HepG2 (cell line): ENCODE measurements around the gene ZCCHC10. TPM values are rescaled to one million over a fixed set of nuclear protein-coding genes. Genes with fewer than 3 reads are reported as not detected.

Experiments
- AHR ChIP-seq: IDR thresholded peaks from 2 replicates; pipeline ENCODE4 v1.6.1; 2018; ENCODE audit warnings: missing genetic modification reagents, missing compliant biosample characterization
- ATF5 ChIP-seq: sonication (generic); formaldehyde crosslinking; IDR thresholded peaks from 2 replicates; pipeline ENCODE4 v1.4.0; 2020; ENCODE audit warnings: mild to moderate bottlenecking, low read depth, missing genetic modification reagents
- GRHL1 ChIP-seq: sonication (generic); formaldehyde crosslinking; conservative IDR thresholded peaks from 2 replicates; pipeline ENCODE4 v1.8.0; 2022; ENCODE audit warnings: missing genetic modification reagents
- HOXA7 ChIP-seq: sonication (generic); formaldehyde crosslinking; IDR thresholded peaks from 2 replicates; pipeline ENCODE4 v1.8.1; 2022; ENCODE audit warnings: mild to moderate bottlenecking, missing genetic modification reagents, moderate library complexity
- NCOA5 ChIP-seq: sonication (generic); formaldehyde crosslinking; IDR thresholded peaks from 2 replicates; pipeline ENCODE4 v1.4.0; 2020; ENCODE audit warnings: missing genetic modification reagents
- PHF21A ChIP-seq: sonication (generic); formaldehyde crosslinking; IDR thresholded peaks from 2 replicates; pipeline ENCODE4 v1.5.0; 2020; ENCODE audit warnings: mild to moderate bottlenecking, missing genetic modification reagents
- POLR2A ChIP-seq, 2 experiments: IDR thresholded peaks; 2 replicates each; pipeline ENCODE4 v1.6.1; 2011; ENCODE audit warnings: low read depth in 2 of 2, low read length in 2 of 2, mild to moderate bottlenecking in 1 of 2, moderate library complexity in 1 of 2; ENCODE audit not compliant: insufficient read depth in 1 of 2
- RARA ChIP-seq: IDR thresholded peaks from 2 replicates; pipeline ENCODE4 v1.6.1; 2016; ENCODE audit warnings: missing genetic modification reagents, missing compliant biosample characterization
- SIX1 ChIP-seq: sonication (generic); formaldehyde crosslinking; IDR thresholded peaks from 2 replicates; pipeline ENCODE4 v1.4.0; 2020; ENCODE audit warnings: missing genetic modification reagents, borderline replicate concordance
- SP1 ChIP-seq, 2 experiments: fragments of 450-650 bp in 1 of 2; sonication (generic) in 1 of 2; formaldehyde crosslinking in 1 of 2; IDR thresholded peaks; 2 replicates each; pipeline versions ENCODE4 v1.4.0 to v1.6.1; 2016 to 2020; ENCODE audit warnings: missing genetic modification reagents in 1 of 2
- TEAD3 ChIP-seq: optimal IDR thresholded peaks from 2 replicates; pipeline ENCODE3; 2016; ENCODE audit warnings: borderline replicate concordance
- ZFP36L2 ChIP-seq: sonication (generic); formaldehyde crosslinking; IDR thresholded peaks from 2 replicates; pipeline ENCODE4 v1.4.0; 2020; ENCODE audit warnings: missing genetic modification reagents
- ZNF138 ChIP-seq: sonication (generic); formaldehyde crosslinking; IDR thresholded peaks from 2 replicates; pipeline ENCODE4 v1.5.0; 2020; ENCODE audit warnings: mild to moderate bottlenecking, low read depth, missing genetic modification reagents
- ZNF205 ChIP-seq: IDR thresholded peaks from 2 replicates; pipeline ENCODE4 v1.6.1; 2018; ENCODE audit warnings: missing biosample characterization, missing genetic modification reagents
- ZNF460 ChIP-seq: sonication (generic); formaldehyde crosslinking; IDR thresholded peaks from 2 replicates; pipeline ENCODE4 v1.5.1; 2020; ENCODE audit warnings: missing genetic modification reagents, mild to moderate bottlenecking, borderline replicate concordance
- ZNF468 ChIP-seq: sonication (generic); formaldehyde crosslinking; IDR thresholded peaks from 2 replicates; pipeline ENCODE4 v1.8.0; 2022; ENCODE audit warnings: mild to moderate bottlenecking, moderate library complexity, missing genetic modification reagents
- ZNF616 ChIP-seq: sonication (generic); formaldehyde crosslinking; IDR thresholded peaks from 2 replicates; pipeline ENCODE4 v1.5.0; 2020; ENCODE audit warnings: low read depth, mild to moderate bottlenecking, missing genetic modification reagents
- ZNF768 ChIP-seq: sonication (generic); formaldehyde crosslinking; IDR thresholded peaks from 2 replicates; pipeline ENCODE4 v1.4.0; 2020; ENCODE audit warnings: missing genetic modification reagents
- polyA plus RNA-seq, 8 experiments: library from polyadenylated mRNA; depleted of rRNA in 3 of 8; stranded (reverse) in 7 of 8; unstranded in 1 of 8; fragments of >200 nt; fragmentation: Illumina TruSeq in 4 of 8; extraction: Trizol in 4 of 8; gene quantifications; 2 replicates each; pipeline versions ENCODE4 v1.2.1 to v1.2.3, GENCODE V29; 2011 to 2016; ENCODE audit warnings: low read depth in 4 of 8, missing spikeins in 1 of 8, mixed read lengths in 1 of 8; ENCODE audit not compliant: insufficient read depth in 1 of 8
- total RNA-seq, 5 experiments: library from RNA; depleted of rRNA; stranded (reverse); fragments of >200 nt; fragmentation: Illumina TruSeq; extraction: Trizol; gene quantifications; 2 replicates each; pipeline ENCODE4 v1.2.3, GENCODE V29; 2016; ENCODE audit warnings: low read depth in 1 of 5
- TF ChIP-seq, protein P1 (sequence below): sonication (generic); formaldehyde crosslinking; IDR thresholded peaks from 2 replicates; pipeline ENCODE4 v1.4.0; 2020; ENCODE audit warnings: missing genetic modification reagents, borderline replicate concordance
- TF ChIP-seq, protein P2 (sequence below), 2 experiments: sonication (generic) in 1 of 2; formaldehyde crosslinking in 1 of 2; IDR thresholded peaks; 2 replicates each; pipeline versions ENCODE4 v1.4.0 to v1.6.1; 2016 to 2020; ENCODE audit warnings: borderline replicate concordance in 1 of 2, low read depth in 1 of 2, mild to moderate bottlenecking in 1 of 2, missing genetic modification reagents in 1 of 2
- TF ChIP-seq, protein P3 (sequence below): sonication (generic); formaldehyde crosslinking; IDR thresholded peaks from 2 replicates; pipeline ENCODE4 v1.4.0; 2020; ENCODE audit warnings: mild to moderate bottlenecking, missing genetic modification reagents

Gene ZCCHC10
- total and polyA plus RNA-seq, 2 of the 13 experiments (the other 11 are each of a cell fraction or from before 2014, with no cell fraction given): 40.7 to 48.2 TPM

DNA sequence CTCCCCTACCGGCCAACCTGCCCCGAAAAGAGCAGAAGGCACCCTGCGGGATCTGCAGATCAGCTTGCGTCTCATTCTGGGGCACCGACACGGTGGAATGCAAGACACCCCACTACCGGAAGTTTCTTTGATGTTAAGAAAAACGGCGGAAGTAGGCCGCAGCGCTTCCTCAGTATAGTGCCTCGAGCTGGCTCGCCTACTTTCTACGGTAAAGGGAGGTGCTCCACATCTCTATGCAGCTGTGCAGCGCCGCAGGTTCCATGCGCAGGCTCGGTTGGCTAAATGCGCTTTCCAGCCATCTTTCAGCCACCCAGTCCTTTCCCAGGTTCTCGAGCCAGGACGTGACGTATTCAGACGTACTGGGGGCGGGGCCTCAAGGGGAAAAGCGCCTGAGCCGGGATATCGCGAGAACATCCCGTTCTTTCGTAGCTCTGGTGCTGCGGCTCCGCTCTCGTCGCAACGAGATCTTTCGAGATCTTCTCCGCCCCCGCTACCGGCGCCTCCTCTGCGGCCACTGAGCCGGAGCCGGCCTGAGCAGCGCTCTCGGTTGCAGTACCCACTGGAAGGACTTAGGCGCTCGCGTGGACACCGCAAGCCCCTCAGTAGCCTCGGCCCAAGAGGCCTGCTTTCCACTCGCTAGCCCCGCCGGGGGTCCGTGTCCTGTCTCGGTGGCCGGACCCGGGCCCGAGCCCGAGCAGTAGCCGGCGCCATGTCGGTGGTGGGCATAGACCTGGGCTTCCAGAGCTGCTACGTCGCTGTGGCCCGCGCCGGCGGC is 25.4 kb upstream of the ZCCHC10 start, which contains the start of gene HSPA4 (continued):
- TF ChIP-seq RARA (CRISPR knock-in tag) (peak; percentile 44; the same call in 1 of the 2 replicates), PHF21A (CRISPR knock-in tag) (no peak; the same call in 1 of the 2 replicates), ZNF460 (CRISPR knock-in tag) (no peak), ZNF616 (no peak), ZNF768 (CRISPR knock-in tag) (peak; percentile 27; the same call in 1 of the 2 replicates), AHR (CRISPR knock-in tag) (no peak), NCOA5 (CRISPR knock-in tag) (no peak), ATF5 (no peak), ZFP36L2 (CRISPR knock-in tag) (no peak), GRHL1 (no peak), SIX1 (CRISPR knock-in tag) (no peak; the same call in 1 of the 2 replicates), HOXA7 (CRISPR knock-in tag) (no peak), POLR2A (IDR thresholded peaks at IDR 0.05; ENCODE audit: insufficient read depth in 1 of 2, low read depth in 2 of 2, low read length in 2 of 2) (peak; percentile 91 to 97), ZNF205 (CRISPR knock-in tag) (peak; percentile 54; the same call in 1 of the 2 replicates), ZNF468 (no peak), ZNF138 (no peak), TEAD3 (CRISPR knock-in tag) (peak; percentile 68), SP1 (IDR thresholded peaks at IDR 0.05) (peak; percentile 87; the same call in 1 of the 2 replicates), SP1 (CRISPR knock-in tag; IDR thresholded peaks at IDR 0.05) (peak; percentile 58)
- TF ChIP-seq, protein P1, sequence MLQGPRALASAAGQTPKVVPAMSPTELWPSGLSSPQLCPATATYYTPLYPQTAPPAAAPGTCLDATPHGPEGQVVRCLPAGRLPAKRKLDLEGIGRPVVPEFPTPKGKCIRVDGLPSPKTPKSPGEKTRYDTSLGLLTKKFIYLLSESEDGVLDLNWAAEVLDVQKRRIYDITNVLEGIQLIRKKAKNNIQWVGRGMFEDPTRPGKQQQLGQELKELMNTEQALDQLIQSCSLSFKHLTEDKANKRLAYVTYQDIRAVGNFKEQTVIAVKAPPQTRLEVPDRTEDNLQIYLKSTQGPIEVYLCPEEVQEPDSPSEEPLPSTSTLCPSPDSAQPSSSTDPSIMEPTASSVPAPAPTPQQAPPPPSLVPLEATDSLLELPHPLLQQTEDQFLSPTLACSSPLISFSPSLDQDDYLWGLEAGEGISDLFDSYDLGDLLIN (CRISPR knock-in tag): no peak; the same call in 1 of the 2 replicates
- TF ChIP-seq, protein P2, sequence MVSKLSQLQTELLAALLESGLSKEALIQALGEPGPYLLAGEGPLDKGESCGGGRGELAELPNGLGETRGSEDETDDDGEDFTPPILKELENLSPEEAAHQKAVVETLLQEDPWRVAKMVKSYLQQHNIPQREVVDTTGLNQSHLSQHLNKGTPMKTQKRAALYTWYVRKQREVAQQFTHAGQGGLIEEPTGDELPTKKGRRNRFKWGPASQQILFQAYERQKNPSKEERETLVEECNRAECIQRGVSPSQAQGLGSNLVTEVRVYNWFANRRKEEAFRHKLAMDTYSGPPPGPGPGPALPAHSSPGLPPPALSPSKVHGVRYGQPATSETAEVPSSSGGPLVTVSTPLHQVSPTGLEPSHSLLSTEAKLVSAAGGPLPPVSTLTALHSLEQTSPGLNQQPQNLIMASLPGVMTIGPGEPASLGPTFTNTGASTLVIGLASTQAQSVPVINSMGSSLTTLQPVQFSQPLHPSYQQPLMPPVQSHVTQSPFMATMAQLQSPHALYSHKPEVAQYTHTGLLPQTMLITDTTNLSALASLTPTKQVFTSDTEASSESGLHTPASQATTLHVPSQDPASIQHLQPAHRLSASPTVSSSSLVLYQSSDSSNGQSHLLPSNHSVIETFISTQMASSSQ (IDR thresholded peaks at IDR 0.05; ENCODE audit: low read depth): 0 out of 2 replicates have a peak, but pooled peaks have one; percentile 12
- TF ChIP-seq, protein P2 (CRISPR knock-in tag; IDR thresholded peaks at IDR 0.05; ENCODE audit: borderline replicate concordance): peak; percentile 69; the same call in 1 of the 2 replicates
- TF ChIP-seq, protein P3, sequence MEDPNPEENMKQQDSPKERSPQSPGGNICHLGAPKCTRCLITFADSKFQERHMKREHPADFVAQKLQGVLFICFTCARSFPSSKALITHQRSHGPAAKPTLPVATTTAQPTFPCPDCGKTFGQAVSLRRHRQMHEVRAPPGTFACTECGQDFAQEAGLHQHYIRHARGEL (CRISPR knock-in tag): no peak
